AG04449 (cell line): ENCODE measurements around the gene GGCT.
"Not testable (repeated sequence)": the region's sequence is repeated elsewhere in the genome, so short reads cannot be mapped to it uniquely, and the experiment has no call there.

ENCODE experiments used
- CTCF ChIA-PET: fragments of 350-600 bp; formaldehyde crosslinking; extraction: SDS; loops from one replicate; lab custom pipeline; 2021; ENCODE audit warnings: antibody characterized with exemption; lab: Yijun Ruan, JAX
- POLR2A ChIA-PET: fragments of 400-600, 350-600 bp; formaldehyde crosslinking; extraction: SDS; loops from one replicate; lab custom pipeline; 2020; ENCODE audit warnings: antibody characterized with exemption, inconsistent platforms; lab: Yijun Ruan, JAX
- DNase-seq: peaks from one replicate; pipeline ENCODE4 v3.0.0-alpha.2; 2010; ENCODE audit warnings: low read depth, low spot score
- H3K4me3 ChIP-seq: 2 replicates; pipeline ENCODE4 v1.5.1; 2011; ENCODE audit warnings: low read depth, mild to moderate bottlenecking, control low read depth, low read length
- TF ChIP-seq, protein P1 (sequence below): IDR thresholded peaks from one replicate; pipeline ENCODE4 v1.5.1; 2011; ENCODE audit warnings: mild to moderate bottlenecking, moderate library complexity, low read length, control low read depth, inconsistent platforms; ENCODE audit not compliant: insufficient read depth; ENCODE audit errors: missing control alignments

The GGCT gene

DNA sequence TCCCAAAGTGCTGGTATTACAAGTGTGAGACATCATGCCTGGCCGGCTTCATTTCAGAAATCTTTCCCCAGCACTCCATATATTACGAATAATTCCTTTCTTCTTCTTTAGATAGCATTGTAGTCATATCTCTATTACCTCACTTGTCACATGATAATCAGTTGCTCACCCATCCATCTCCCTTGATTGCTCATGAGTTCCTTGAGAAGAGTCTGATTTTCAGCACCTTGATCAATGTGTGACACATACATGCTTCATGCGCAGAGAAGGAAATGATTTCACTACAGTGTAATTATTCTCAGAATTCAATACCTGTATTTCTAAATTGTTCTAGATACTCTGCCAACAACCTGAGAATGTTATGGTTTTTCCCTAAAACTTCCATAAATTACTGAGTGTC lies 26.7 kb upstream of the GGCT start:
- ChIA-PET POLR2A (no interaction called here), CTCF (interaction anchor here (3.4 to 9.8 kb wide), 2 partner anchors 17 to 33 kb away, joined by 11 to 72 read pairs; no protein-coding TSS in a partner anchor)
- TF ChIP-seq, protein P1, sequence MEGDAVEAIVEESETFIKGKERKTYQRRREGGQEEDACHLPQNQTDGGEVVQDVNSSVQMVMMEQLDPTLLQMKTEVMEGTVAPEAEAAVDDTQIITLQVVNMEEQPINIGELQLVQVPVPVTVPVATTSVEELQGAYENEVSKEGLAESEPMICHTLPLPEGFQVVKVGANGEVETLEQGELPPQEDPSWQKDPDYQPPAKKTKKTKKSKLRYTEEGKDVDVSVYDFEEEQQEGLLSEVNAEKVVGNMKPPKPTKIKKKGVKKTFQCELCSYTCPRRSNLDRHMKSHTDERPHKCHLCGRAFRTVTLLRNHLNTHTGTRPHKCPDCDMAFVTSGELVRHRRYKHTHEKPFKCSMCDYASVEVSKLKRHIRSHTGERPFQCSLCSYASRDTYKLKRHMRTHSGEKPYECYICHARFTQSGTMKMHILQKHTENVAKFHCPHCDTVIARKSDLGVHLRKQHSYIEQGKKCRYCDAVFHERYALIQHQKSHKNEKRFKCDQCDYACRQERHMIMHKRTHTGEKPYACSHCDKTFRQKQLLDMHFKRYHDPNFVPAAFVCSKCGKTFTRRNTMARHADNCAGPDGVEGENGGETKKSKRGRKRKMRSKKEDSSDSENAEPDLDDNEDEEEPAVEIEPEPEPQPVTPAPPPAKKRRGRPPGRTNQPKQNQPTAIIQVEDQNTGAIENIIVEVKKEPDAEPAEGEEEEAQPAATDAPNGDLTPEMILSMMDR, result no peak
- no peak for DNase-seq
- no peak overlapping the region for H3K4me3 ChIP-seq

DNA sequence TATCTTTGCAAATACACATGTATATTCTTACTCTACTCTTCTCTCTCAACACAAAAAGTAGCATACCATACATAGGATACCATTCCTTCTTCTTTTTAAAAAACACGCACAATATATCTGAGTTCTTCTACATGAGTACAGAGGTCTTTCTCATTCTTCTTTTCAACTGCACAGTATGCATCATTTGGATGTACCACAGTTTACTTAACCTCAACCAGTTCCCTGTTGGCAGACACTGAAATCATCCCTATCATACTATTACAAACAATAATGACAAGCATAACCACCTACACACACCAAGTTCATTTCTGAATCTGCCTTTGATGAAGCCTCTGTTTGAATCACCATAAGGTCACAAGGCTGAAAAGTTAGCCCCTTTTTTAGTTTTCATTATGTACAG lies 25.7 kb upstream of the GGCT start:
- DNase-seq, result no peak
- POLR2A ChIA-PET, result no interaction called here
- CTCF ChIA-PET, result interaction anchor here (9.8 kb wide), 1 partner anchor 18 kb away, joined by 72 read pairs; no protein-coding TSS in a partner anchor
- no peak overlapping the region for H3K4me3 ChIP-seq
- TF ChIP-seq, protein P1, result no peak

DNA sequence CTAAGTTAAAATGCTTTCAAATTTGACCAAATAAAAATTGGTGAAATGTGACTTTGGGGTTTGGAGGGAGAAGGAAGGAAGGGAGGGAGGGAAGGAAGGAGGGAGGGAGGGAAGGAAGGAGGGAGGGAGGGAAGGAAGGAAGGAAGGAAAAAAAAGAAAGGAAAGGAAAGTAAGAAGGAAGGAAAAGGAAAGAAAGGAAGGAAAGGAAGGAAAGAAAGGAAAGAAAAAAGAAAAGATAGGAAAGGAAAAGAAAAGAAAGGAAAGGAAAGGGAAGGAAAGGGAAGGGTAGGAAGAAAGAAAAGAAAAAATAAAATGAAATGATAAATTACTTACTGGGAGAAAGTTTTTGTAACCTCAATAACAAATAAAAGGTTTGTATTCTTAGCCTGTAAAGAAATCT lies 24.1 kb upstream of the GGCT start:
- POLR2A ChIA-PET, result no interaction called here
- CTCF ChIA-PET, result interaction anchor here (0.7 to 3.0 kb wide), 5 partner anchors 18 to 253 kb away, joined by 3 to 14 read pairs (median 3); no protein-coding TSS in a partner anchor
- DNase-seq, result no peak
- TF ChIP-seq, protein P1, result no peak
- H3K4me3 ChIP-seq, result no peak overlapping the region

DNA sequence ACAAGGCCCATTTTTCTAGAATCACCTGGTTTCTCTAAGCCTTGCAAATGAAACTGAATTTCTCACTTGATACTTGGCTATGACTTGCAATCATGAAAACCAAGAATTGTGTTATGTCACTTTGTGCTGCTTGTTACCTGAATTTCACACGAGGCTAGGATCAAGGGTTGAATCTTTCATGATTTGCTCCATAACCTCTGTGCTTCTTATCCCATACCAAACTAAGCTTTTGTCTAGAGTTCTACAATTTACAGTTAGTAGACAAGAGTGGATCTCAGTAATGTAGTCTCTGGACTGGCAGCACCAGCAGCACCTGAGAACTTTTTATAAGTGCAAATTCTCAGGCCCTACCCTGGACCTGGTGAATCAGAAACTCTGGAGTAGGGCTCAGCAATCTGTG lies 22.7 kb upstream of the GGCT start:
- POLR2A ChIA-PET, H3K4me3 ChIP-seq, DNase-seq: not testable (repeated sequence)
- CTCF ChIA-PET, result interaction anchor here (0.6 to 3.0 kb wide), 5 partner anchors 8 to 64 kb away, joined by 3 to 14 read pairs (median 3); no protein-coding TSS in a partner anchor

DNA sequence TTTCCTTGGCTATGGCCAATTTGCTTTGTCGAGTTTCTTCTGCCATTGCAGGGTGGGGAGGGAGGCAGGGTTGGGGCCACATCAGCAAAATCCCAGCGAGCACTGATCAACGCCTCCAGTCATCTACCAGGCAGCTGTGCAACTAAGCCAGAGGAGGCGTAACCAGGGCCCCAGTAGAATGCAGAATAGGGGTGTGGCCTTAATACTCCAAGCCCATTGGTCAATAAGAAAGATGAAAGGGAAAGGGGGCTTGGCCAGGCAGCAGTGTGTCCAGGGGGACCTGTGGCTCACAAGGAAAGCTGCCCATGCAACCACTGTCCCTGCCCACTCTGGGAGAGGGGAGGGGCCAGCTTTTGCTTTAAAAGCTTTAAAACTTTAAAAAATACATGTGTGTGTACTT lies 21.5 kb upstream of the GGCT start:
- no peak overlapping the region for H3K4me3 ChIP-seq
- CTCF ChIA-PET, result interaction anchor here (1.2 to 3.0 kb wide), 3 partner anchors 9 to 38 kb away, joined by 3 to 14 read pairs (median 3); no protein-coding TSS in a partner anchor
- TF ChIP-seq, protein P1, result no peak
- POLR2A ChIA-PET, result no interaction called here
- no peak for DNase-seq

DNA sequence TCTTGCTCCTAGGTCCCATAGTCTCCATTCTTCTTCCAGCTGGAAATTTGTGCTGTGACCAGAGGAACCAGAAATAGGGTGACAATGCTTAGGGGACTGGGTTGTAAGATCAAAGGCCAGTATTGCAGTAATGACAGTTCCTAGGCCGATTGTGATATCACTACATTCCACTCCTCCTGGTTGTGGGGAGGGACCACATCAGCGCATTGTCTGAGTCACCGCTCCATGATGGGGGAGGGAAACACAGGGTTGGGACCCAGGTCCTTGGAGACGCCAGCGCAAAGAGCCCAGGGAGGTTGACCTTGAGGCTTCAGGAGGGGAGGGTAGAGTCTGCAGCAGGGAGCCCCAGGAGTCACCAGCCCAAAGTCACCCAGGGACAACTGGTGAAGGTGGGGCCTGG lies 20.8 kb upstream of the GGCT start:
- H3K4me3 ChIP-seq, result no peak overlapping the region
- no peak for DNase-seq
- ChIA-PET POLR2A (no interaction called here), CTCF (interaction anchor here (1.0 kb wide), 1 partner anchor 15 kb away, joined by 5 read pairs; no protein-coding TSS in a partner anchor)
- TF ChIP-seq, protein P1, result no peak

DNA sequence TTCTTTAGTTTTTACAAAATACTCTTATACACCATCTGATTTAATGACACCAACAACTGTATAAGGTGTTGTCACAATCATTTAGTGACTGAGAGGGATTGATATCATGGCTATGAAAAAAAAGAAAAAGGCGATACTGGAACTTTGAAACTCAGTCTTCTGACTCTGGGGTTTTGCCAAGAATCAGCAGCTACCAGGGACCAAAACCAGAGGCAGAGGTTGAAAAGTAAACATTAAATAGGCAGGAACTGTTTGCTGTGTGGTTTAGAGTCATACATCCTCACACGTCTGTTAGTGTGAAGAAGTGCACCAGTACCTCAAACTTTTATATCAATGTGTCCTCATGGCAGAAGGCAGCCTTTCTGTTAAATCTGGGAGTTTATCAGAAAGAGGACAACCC lies 19.9 kb upstream of the GGCT start:
- no peak overlapping the region for H3K4me3 ChIP-seq
- POLR2A ChIA-PET, result no interaction called here
- CTCF ChIA-PET, result interaction anchor here (0.6 to 1.2 kb wide), 2 partner anchors 8 to 12 kb away, joined by 3 read pairs; no protein-coding TSS in a partner anchor
- TF ChIP-seq, protein P1, result no peak
- no peak for DNase-seq
